Measurements from ENCODE around the gene GGA2. TPM values are rescaled to one million over a fixed set of nuclear protein-coding genes. Genes with fewer than 3 reads are reported as not detected.

GGA2 gene
- total RNA-seq, 1 donor from 2014 or later: 12.4 TPM

DNA sequence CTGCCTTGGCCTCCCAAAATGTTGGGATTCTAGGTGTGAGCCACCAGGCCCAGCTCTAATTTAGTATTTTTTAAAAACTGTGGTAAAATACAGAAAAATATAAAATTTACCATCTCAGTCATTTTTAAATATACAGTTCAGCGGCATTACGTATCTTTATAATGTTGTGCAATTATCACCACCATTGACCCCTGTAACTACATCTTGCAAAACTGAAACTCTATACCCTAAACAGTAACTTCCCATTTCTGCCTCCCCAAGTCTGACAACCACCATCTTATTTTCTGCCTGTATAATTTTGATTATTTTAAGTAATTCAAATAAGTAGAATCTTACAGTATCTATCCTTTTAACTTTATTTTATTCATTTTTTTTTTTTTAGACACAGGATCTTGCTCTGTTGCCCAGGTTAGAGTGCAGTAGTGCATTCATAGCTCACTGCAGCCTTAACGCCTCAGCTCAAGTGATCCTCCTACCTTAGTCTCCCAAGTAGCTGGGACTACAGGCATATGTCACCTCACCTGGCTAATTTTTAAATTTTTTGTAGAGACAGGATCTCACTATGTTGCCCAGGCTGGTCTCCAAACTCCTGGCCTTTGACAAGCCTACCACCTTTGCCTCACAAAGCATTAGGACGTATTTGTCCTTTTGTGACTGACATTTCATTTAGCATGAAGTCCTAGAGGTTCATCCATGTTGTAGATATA, 10.9 kb upstream of the GGA2 start:
- H3K36me3 ChIP-seq (ENCODE audit: control insufficient read depth, insufficient read depth, low read length): peaks cover 11% of the 10 kb centered on the region

DNA sequence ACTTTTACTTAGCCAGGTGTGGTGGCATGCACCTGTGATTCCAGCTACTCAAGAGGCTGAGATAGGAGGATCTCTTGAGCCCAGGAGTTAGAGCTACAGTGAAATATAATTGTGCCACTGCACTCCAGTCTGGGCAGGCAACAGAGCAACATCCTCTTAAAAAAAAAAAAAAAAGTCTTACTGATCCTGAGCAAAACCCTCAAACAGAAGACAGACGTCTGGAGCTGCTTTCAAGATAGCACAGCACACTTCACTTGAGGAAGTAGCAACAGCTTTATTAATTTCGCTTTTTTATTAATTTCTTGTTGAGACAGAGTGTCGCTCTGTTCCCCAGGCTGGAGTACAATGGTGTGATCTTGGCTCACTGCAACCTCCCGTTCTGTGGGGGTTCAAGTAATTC, 10.2 kb upstream of the GGA2 start:
- no peak for FAIRE-seq
- Histone ChIP-seq H3K4me3 (ENCODE audit: low read depth, low read length) (no peak overlapping the region), H3K36me3 (ENCODE audit: control insufficient read depth, insufficient read depth, low read length) (peaks cover 11% of the 10 kb centered on the region), H3K27me3 (ENCODE audit: control insufficient read depth, insufficient read depth, low read length) (no peaks in the 10 kb centered on the region)
- TF ChIP-seq, protein P1, sequence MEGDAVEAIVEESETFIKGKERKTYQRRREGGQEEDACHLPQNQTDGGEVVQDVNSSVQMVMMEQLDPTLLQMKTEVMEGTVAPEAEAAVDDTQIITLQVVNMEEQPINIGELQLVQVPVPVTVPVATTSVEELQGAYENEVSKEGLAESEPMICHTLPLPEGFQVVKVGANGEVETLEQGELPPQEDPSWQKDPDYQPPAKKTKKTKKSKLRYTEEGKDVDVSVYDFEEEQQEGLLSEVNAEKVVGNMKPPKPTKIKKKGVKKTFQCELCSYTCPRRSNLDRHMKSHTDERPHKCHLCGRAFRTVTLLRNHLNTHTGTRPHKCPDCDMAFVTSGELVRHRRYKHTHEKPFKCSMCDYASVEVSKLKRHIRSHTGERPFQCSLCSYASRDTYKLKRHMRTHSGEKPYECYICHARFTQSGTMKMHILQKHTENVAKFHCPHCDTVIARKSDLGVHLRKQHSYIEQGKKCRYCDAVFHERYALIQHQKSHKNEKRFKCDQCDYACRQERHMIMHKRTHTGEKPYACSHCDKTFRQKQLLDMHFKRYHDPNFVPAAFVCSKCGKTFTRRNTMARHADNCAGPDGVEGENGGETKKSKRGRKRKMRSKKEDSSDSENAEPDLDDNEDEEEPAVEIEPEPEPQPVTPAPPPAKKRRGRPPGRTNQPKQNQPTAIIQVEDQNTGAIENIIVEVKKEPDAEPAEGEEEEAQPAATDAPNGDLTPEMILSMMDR (IDR thresholded peaks at IDR 0.05; ENCODE audit: insufficient read depth, low read length, severe bottlenecking): no peak
- no peak for DNase-seq (ENCODE audit: low read depth)

More for the DNA sequence above, 10.9 kb upstream of the GGA2 start:
- DNase-seq (ENCODE audit: low read depth) (no peak), FAIRE-seq (no peak)
- TF ChIP-seq, protein P1 (IDR thresholded peaks at IDR 0.05; ENCODE audit: insufficient read depth, low read length, severe bottlenecking): no peak
- H3K4me3 ChIP-seq (ENCODE audit: low read depth, low read length): no peak overlapping the region
- H3K27me3 ChIP-seq (ENCODE audit: control insufficient read depth, insufficient read depth, low read length): no peaks in the 10 kb centered on the region

- Histone ChIP-seq H3K27me3 (ENCODE audit: control insufficient read depth, insufficient read depth, low read length) (no peaks in the 10 kb centered on the region), H3K36me3 (ENCODE audit: control insufficient read depth, insufficient read depth, low read length) (peaks cover 7% of the 10 kb centered on the region)
- TF ChIP-seq, protein P1 (IDR thresholded peaks at IDR 0.05; ENCODE audit: insufficient read depth, low read length, severe bottlenecking): no peak
Measured at GRCh38 chr16:23519282-23519681, 9.0 kb upstream of the GGA2 start.

GRCh38 chr16:23518435-23518891, 8.2 kb upstream of the GGA2 start:
- TF ChIP-seq, protein P1 (IDR thresholded peaks at IDR 0.05; ENCODE audit: insufficient read depth, low read length, severe bottlenecking): no peak
- no peak for FAIRE-seq
- DNase-seq (ENCODE audit: low read depth): no peak
- H3K36me3 ChIP-seq (ENCODE audit: control insufficient read depth, insufficient read depth, low read length): peaks cover 3% of the 10 kb centered on the region
- H3K27me3 ChIP-seq (ENCODE audit: control insufficient read depth, insufficient read depth, low read length): no peaks in the 10 kb centered on the region
- H3K4me3 ChIP-seq (ENCODE audit: low read depth, low read length): no peak overlapping the region

More at GRCh38 chr16:23519282-23519681, 9.0 kb upstream of the GGA2 start:
- no peak for FAIRE-seq
- no peak for DNase-seq (ENCODE audit: low read depth)
- H3K4me3 ChIP-seq (ENCODE audit: low read depth, low read length): no peak overlapping the region

DNA sequence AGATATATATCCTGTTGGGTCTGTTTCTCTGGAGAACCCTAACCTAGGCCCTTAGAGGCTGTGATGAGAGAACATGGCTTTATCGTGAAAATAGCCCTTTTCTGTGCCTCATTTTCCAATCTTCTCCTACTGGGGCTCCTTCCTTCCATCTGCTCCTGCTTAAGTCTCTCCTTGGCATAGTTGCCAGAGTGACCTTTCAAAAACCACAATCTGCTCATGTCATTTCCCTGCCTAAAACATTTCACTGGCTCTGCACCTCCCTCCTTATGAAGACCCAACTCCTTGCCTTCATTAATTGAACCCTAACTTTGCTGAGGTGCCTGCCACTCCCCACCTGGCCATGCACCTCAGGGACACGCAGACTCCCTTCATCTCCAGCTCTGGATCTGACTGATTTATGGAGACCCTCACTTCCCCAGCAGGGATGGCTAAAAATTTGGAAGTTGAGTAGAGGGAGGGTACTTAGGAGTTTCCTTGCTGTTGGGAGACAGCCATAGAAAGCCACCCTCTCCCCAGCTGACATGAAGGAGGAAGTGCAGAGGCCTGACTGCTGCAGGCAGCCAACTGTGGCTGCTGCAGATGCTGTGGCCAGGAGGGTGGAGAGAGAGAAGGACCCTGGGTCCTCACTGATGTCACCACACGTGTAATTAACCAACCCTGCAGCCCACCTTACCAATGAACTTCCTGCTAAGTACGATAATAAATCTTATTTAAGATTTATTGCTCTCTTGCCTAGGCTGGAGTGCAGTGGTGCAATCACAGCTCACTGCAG, 6.3 kb upstream of the GGA2 start:
- Histone ChIP-seq H3K4me3 (ENCODE audit: low read depth, low read length) (no peak overlapping the region), H3K36me3 (ENCODE audit: control insufficient read depth, insufficient read depth, low read length) (no peaks in the 10 kb centered on the region), H3K27me3 (ENCODE audit: control insufficient read depth, insufficient read depth, low read length) (no peaks in the 10 kb centered on the region)
- FAIRE-seq (no peak), DNase-seq (ENCODE audit: low read depth) (no peak)
- TF ChIP-seq, protein P1 (IDR thresholded peaks at IDR 0.05; ENCODE audit: insufficient read depth, low read length, severe bottlenecking): no peak

Measured in bronchial epithelial cell (primary cell).